ENCODE results near the gene PGA3.

DNA sequence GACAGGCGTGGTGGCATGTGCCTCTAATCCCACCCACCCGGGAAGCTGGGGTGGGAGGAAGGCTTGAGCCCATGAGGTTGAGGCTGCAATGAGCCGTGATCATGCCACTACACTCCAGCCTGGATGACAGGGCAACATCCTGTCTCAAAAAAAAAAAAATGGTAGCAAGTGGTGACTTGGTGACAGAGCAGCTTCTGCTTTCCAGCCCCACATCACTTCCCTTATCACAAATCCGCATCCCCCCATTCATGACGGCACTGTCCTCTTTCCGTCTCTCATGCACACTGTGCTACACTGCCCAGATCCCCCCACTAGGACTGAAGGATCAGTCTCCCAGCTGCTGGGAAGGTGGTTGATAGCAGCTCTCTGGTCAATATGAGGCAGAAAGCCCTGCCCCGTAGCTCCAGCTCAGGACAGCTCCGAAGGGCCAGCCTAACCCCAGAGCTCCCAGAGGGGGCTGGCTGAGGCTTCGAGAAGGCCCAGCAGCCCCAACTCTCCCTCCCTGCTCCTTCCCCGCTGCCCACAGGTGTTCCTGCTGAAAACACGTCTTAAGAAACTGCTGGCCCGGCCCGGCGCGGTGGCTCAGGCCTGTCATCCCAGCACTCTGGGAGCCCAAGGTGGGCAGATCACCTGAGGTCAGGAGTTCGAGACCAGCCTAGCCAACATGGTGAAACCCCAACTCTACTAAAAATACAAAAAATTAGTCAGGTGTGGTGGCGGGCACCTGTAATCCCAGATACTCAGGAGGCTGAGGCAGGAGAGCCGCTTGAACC is 53.6 kb downstream of the PGA3 start:
- TF ChIP-seq POLR2A (IDR thresholded peaks at IDR 0.05) (no peak), EP300 (IDR thresholded peaks at IDR 0.05) (no peak)
- TF ChIP-seq, protein P1, sequence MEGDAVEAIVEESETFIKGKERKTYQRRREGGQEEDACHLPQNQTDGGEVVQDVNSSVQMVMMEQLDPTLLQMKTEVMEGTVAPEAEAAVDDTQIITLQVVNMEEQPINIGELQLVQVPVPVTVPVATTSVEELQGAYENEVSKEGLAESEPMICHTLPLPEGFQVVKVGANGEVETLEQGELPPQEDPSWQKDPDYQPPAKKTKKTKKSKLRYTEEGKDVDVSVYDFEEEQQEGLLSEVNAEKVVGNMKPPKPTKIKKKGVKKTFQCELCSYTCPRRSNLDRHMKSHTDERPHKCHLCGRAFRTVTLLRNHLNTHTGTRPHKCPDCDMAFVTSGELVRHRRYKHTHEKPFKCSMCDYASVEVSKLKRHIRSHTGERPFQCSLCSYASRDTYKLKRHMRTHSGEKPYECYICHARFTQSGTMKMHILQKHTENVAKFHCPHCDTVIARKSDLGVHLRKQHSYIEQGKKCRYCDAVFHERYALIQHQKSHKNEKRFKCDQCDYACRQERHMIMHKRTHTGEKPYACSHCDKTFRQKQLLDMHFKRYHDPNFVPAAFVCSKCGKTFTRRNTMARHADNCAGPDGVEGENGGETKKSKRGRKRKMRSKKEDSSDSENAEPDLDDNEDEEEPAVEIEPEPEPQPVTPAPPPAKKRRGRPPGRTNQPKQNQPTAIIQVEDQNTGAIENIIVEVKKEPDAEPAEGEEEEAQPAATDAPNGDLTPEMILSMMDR (IDR thresholded peaks at IDR 0.05) = no peak
